HL-60 (cell line): ENCODE results near the gene ZNF664.

Experiments used
- POLR2AphosphoS5 ChIP-seq: IDR thresholded peaks from 2 replicates; pipeline ENCODE4 v1.6.1; 2012; ENCODE audit warnings: low read depth
- REST ChIP-seq: IDR thresholded peaks from 2 replicates; pipeline ENCODE4 v1.6.1; 2012; ENCODE audit warnings: low read depth; ENCODE audit not compliant: insufficient replicate concordance
- SPI1 ChIP-seq: IDR thresholded peaks from 2 replicates; pipeline ENCODE4 v1.6.1; 2012; ENCODE audit warnings: low read depth, mild to moderate bottlenecking, borderline replicate concordance
- TF ChIP-seq, protein P1 (sequence below): IDR thresholded peaks from one replicate; pipeline ENCODE4 v1.5.1; 2011; ENCODE audit warnings: low read length, control low read depth, inconsistent platforms; ENCODE audit not compliant: insufficient read depth

- TF ChIP-seq, protein P1, sequence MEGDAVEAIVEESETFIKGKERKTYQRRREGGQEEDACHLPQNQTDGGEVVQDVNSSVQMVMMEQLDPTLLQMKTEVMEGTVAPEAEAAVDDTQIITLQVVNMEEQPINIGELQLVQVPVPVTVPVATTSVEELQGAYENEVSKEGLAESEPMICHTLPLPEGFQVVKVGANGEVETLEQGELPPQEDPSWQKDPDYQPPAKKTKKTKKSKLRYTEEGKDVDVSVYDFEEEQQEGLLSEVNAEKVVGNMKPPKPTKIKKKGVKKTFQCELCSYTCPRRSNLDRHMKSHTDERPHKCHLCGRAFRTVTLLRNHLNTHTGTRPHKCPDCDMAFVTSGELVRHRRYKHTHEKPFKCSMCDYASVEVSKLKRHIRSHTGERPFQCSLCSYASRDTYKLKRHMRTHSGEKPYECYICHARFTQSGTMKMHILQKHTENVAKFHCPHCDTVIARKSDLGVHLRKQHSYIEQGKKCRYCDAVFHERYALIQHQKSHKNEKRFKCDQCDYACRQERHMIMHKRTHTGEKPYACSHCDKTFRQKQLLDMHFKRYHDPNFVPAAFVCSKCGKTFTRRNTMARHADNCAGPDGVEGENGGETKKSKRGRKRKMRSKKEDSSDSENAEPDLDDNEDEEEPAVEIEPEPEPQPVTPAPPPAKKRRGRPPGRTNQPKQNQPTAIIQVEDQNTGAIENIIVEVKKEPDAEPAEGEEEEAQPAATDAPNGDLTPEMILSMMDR = no peak
- no peak for TF ChIP-seq REST
- TF ChIP-seq POLR2AphosphoS5 = no peak
- TF ChIP-seq SPI1 = no peak
These were observed 35.6 kb downstream of the ZNF664 start for GRCh38 chr12:124008595-124008994.
